ENCODE results near the gene TARBP2.
"Not testable (repeated sequence)": the region's sequence is repeated elsewhere in the genome, so short reads cannot be mapped to it uniquely, and the experiment has no call there.

Gene TARBP2

DNA sequence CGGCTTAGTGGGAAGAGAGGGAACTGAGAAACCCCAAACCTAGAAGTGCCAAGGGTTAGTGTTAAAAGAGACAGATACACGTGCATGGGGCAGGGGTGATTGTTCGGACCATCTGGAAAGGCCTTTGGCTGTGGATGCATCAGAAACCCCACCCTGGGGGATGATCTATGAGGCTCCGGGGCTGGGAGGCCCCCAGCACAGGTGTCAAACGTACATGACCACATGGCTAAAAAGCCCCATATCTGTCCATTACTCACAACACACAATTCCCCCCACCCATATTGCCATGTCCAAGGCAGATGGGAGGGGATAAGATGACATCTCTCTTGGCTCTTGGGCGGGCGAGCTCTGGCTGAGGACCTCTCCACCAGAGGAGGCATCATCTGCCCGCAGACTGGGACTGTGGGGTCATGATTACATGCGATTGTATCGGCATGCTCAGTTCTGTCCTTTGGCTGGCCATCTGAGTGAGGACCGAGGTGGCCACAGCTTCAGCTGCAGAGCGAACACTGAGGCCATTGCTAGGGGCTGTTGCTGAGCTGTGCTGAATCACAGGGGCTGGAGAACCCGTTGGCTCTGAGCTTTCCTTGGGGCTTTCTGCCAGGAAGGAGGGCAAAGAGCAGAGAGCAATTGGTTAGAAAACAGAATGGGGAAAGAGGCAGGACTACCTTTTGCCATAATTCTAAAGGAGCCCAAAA lies 15.8 kb downstream of the TARBP2 start:
- DNase-seq = no peak

GRCh38 chr12:53518381-53518780 lies 17.3 kb downstream of the TARBP2 start:
- DNase-seq = no peak

GRCh38 chr12:53523131-53523530 lies 22.0 kb downstream of the TARBP2 start:
- DNase-seq = no peak

DNA sequence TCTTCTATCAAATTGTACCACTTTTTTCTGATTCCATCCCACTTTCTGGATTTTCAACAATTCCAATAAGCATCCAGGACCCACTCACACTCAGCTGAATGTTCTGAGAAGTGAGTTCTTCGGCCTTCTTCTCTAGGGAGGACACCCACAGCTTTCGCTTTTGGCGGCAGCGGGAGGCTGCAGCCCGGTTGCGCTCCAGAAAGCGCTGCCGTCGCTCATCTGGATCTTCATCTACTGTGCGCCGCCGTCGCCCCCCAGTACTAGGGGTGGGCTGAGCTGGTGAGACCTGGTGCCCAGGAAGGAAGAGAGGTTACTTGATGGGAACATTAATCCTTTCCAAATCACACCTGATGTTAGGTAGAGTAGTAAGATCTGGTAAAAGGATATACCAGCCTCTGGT lies 23.4 kb downstream of the TARBP2 start:
- DNase-seq = no peak

DNA sequence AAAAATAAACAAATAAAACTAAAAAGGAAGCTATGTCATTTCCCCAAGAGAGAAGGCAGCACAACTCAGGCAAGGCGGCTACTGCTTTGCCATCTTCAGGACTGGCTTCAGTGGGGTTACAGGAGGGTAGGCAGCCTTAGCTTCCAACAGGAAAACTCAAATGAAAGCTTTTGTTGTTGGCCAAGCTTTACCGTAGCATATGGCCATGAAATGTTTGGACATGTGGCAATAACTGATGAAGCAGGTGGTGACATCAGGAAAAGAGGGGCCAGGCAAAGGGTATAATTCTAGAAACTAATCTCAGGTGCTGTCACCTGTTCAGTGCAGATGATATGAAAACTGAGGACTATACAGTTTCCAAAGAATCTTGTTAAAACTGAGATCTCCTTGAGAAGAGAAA lies 29.0 kb downstream of the TARBP2 start:
- DNase-seq = no peak

- DNase-seq = no peak
Measured at GRCh38 chr12:53530920-53531319, 29.8 kb downstream of the TARBP2 start.

- no peak for DNase-seq
Measured at GRCh38 chr12:53532021-53532420, 30.9 kb downstream of the TARBP2 start.

- no peak for DNase-seq
Measured at GRCh38 chr12:53532524-53533445, 31.7 kb downstream of the TARBP2 start.

DNA sequence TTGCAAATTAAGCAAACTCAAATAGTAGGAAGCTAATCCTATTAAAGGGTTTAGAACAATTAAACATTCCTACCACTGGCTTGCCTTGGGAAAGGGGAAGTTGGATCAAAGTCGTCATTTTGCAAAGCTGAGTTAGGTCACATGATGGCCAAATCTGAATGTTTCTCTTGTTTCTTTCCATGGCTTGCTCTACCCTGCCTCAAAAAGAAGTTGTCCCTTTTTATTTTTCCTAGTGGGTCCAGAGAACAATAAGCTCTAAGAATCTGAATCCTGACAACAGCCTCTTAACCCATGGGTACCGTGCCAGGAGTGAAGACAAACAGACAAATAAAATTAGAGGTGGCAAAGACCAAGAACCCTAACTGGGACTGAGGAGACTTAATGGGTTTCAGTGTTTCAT lies 32.4 kb downstream of the TARBP2 start:
- no peak for DNase-seq

DNA sequence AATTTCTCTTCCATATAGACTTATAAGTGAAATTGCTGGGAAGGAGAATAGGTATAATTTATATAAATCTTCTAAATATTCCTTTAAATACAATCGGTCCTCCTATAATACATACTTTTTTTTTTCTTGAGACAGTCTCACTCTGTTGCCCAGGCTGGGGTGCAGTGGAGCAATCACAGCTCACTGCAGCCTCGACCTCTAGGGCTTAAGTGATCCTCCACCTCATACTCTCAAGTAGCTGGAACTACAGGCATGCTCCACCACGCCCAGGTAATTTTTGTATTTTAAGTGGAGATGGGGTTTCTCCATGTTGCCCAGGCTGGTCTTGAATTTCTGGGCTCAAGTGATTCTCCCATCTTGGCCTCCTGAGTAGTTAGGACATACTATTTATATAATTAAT lies 35.9 kb downstream of the TARBP2 start:
- DNase-seq = no peak

DNA sequence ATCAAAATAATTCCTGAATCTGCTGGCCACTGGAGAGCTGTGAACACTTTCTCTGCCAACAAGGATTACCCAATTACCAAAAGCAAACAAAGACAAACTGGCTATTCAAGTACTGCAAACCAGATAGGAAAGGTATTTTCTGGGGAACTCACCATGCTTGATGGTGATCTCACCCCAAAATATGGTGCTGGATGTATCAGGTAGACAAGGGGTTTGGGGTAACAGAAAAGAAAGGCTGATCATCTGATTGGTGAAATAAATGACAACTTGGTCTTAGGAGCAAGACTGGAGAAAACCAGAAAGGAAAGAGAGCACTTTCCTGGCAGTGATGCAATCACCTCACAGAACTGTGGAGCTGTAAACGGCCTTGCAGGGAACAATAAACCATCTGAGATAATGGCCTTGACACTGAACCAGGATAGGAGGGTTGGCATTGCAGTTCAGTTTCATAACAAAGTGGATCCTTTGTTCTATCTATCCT lies 37.2 kb downstream of the TARBP2 start:
- no peak for DNase-seq

- DNase-seq = no peak
Measured at GRCh38 chr12:53539526-53539925, 38.4 kb downstream of the TARBP2 start.

GRCh38 chr12:53543539-53543938 lies 42.5 kb downstream of the TARBP2 start:
- DNase-seq = peak; percentile 5

- DNase-seq = not testable (repeated sequence)
Measured at GRCh38 chr12:53548354-53548753, 47.3 kb downstream of the TARBP2 start.

DNA sequence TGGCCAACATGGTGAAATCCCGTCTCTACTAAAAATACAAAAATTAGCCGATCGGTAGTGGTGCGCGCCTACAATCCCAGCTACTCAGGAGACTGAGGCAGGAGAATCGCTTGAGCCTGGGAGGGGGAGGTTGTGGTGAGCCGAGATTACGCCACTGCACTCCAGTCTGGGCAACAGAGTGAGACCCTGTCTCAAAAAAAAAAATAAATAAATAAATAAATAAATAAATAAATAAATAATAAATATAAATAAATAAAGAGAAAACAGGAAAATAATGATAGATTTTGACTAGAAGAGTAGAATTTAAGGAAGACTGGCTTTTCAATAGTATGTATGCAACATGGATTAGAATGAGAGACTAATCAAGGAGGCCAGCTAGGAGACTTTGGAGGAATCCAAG lies 49.0 kb downstream of the TARBP2 start:
- DNase-seq = not testable (repeated sequence)

DNA sequence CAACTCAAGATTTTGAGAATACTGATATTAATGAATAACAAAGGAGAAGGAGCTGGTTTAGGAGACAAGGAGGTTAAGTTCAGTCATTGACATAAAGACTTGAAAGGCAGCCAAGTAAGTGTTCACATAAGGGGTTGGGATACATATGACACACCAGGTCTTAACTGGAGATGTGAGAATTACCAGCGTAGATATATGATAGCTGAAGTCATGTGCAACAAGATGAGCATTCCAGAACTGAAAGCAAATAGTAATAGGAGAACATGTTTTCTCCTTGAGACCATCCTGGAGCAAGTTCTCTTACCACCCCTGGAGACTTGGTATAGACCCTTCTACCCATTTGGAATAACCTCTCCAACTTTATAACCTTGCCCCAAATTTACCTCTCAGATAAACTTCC lies 49.5 kb downstream of the TARBP2 start:
- DNase-seq = no peak

DNA sequence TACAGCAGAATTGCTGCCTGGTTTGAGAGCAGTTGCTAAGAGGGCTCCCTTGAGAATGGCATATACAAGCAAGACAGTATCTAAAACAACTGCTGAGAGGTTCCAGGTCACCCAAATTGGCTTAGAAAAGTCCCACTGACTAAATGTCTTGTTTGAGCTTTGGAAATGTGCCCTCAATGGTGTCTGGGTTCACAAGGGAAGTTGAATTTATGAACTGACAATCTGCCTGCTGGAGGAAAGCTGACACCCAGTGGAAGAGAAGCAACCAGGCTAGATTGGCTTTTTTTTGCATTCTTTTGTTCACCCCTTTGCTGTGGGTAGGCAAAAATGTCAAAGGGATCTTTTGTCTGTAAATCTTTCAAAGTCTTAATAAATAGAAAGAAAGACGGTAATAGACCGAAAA lies 50.8 kb downstream of the TARBP2 start:
- DNase-seq = no peak

DNA sequence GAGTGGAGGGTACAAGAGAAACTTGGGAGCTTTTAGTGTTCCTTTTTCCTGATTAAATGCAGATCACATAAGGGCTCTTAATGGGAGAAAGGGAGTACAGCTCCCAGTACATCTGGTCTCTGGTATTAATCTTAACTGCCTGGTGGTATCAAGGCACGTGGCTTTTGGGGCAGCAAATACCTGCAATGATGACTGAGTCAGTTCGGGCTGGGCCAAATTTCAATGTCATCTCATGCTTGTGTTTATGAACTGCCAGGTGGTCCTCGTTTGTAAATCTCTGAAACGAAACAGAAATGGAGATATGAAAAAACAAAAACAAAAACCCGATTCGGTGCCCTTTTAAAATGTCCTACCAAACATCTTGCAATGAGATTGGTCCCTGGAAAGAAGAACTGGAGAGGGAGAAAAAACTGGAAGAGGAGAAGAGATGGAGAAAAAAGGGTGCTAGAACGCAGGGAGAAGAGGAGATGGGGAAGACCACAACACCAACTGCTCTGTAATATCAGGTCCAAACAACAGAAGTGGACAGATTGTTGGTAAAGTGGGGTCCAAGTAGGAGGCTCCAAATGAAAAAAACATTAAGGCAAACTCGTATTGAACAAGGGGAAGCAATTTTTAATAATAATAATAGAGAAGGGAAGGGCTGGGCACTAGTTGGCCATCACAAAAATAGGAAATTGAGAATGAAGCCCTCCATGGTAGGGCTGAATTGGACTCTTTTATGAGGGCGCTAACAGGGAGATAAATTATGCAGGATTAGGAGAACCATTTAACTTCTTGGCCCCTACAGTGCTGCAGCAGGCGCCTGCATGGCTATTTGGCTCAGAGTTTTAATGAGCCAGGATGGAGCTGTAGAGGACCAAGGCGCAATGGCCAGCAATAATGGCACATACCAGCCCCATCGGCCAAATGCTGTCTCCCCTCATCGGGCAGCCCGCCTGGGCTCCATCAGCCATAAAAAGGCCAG lies 51.6 kb downstream of the TARBP2 start:
- DNase-seq = no peak

Data from activated effector memory CD4-positive, alpha-beta T cell treated with Interleukin-2 at 50 U/mL for 16 hours (primary cell).